Measurements from ENCODE around the gene TMEM169.
A peak's percentile ranks its signal among the peaks of the same experiment; 100 is the strongest.

The TMEM169 gene

DNA sequence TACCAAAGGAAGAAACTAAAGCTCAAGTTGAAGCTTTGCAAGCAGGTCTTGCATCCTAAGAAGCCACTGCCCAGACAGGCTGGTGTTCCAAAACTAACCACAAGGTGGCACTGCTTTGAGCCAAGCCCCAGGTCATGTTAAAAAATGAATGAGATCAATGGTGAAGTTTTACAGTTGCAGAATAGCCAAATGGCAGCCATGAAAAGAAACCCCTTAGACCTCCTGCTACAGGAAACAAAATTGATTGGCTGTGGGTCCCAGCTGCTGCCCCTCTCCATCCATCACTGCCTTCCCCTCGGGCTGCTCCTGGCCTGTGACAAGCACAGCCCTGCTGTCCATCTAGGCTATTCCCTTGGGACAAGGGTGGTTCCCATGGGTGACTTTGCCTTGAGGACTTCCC lies 47.7 kb upstream of the TMEM169 start:
- no peaks in the 10 kb centered on the region for H3K36me3 ChIP-seq (ENCODE audit: control insufficient read depth, low read length)
- no peaks in the 10 kb centered on the region for H3K9me3 ChIP-seq (ENCODE audit: control insufficient read depth, insufficient read depth, low read length)
- H3K9me2 ChIP-seq (replicated peaks; ENCODE audit: control insufficient read depth, low read length), result no peaks in the 10 kb centered on the region
- peaks cover 20% of the 10 kb centered on the region for H3K27me3 ChIP-seq (ENCODE audit: control insufficient read depth, low read length)
- H3K4me3 ChIP-seq (ENCODE audit: low read length), result no peak overlapping the region
- no peak overlapping the region for H3K4me2 ChIP-seq (ENCODE audit: low read length)
- no peak for TF ChIP-seq EZH2phosphoT487 (IDR thresholded peaks at IDR 0.05; ENCODE audit: borderline replicate concordance, low read length)
- TF ChIP-seq, protein P1, sequence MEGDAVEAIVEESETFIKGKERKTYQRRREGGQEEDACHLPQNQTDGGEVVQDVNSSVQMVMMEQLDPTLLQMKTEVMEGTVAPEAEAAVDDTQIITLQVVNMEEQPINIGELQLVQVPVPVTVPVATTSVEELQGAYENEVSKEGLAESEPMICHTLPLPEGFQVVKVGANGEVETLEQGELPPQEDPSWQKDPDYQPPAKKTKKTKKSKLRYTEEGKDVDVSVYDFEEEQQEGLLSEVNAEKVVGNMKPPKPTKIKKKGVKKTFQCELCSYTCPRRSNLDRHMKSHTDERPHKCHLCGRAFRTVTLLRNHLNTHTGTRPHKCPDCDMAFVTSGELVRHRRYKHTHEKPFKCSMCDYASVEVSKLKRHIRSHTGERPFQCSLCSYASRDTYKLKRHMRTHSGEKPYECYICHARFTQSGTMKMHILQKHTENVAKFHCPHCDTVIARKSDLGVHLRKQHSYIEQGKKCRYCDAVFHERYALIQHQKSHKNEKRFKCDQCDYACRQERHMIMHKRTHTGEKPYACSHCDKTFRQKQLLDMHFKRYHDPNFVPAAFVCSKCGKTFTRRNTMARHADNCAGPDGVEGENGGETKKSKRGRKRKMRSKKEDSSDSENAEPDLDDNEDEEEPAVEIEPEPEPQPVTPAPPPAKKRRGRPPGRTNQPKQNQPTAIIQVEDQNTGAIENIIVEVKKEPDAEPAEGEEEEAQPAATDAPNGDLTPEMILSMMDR (IDR thresholded peaks at IDR 0.05; ENCODE audit: low read depth, low read length, poor library complexity, severe bottlenecking), result peak; percentile 89
- no peaks in the 10 kb centered on the region for H4K20me1 ChIP-seq (ENCODE audit: control insufficient read depth, insufficient read depth, low read depth, low read length)
- H3K79me2 ChIP-seq (ENCODE audit: control insufficient read depth, low read length), result no peaks in the 10 kb centered on the region
- H3K4me1 ChIP-seq (ENCODE audit: control insufficient read depth, low read length), result no peaks in the 10 kb centered on the region
- no peaks in the 10 kb centered on the region for H3F3A ChIP-seq (ENCODE audit: control insufficient read depth, insufficient read depth)
- no peak overlapping the region for H3K27ac ChIP-seq (ENCODE audit: low read depth, low read length)

DNA sequence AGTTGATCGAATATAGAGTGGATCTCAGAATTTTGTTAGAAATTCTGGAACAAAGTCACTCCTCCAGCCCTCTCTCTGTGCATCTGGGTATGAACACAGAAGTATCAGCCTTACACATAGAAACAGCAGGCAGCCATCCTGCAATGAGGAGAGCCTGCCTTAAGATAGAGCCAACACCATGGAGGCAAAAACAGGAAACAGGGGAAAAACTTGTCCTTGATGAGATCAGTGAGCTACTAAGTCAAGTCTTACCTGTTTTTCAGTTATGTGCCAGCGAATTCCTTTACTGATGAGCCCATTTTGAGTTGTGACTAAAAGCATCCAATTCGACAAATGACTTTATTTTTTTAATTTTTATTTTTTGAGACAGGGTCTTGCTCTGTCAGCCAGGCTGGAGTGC lies 41.8 kb upstream of the TMEM169 start:
- H3K9me3 ChIP-seq (ENCODE audit: control insufficient read depth, insufficient read depth, low read length), result no peaks in the 10 kb centered on the region
- H3K4me1 ChIP-seq (ENCODE audit: control insufficient read depth, low read length), result no peaks in the 10 kb centered on the region
- no peak for TF ChIP-seq EZH2phosphoT487 (IDR thresholded peaks at IDR 0.05; ENCODE audit: borderline replicate concordance, low read length)
- TF ChIP-seq, protein P1 (IDR thresholded peaks at IDR 0.05; ENCODE audit: low read depth, low read length, poor library complexity, severe bottlenecking), result no peak
- H3K27ac ChIP-seq (ENCODE audit: low read depth, low read length), result no peak overlapping the region
- no peaks in the 10 kb centered on the region for H3F3A ChIP-seq (ENCODE audit: control insufficient read depth, insufficient read depth)
- H3K4me3 ChIP-seq (ENCODE audit: low read length), result no peak overlapping the region
- H3K9me2 ChIP-seq (replicated peaks; ENCODE audit: control insufficient read depth, low read length), result no peaks in the 10 kb centered on the region
- H3K27me3 ChIP-seq (ENCODE audit: control insufficient read depth, low read length), result 0 out of 2 replicates have a peak, but pooled peaks cover 2% of the 10 kb centered on the region
- H3K36me3 ChIP-seq (ENCODE audit: control insufficient read depth, low read length), result no peaks in the 10 kb centered on the region
- H3K4me2 ChIP-seq (ENCODE audit: low read length), result no peak overlapping the region
- no peaks in the 10 kb centered on the region for H3K79me2 ChIP-seq (ENCODE audit: control insufficient read depth, low read length)
- no peaks in the 10 kb centered on the region for H4K20me1 ChIP-seq (ENCODE audit: control insufficient read depth, insufficient read depth, low read depth, low read length)

DNA sequence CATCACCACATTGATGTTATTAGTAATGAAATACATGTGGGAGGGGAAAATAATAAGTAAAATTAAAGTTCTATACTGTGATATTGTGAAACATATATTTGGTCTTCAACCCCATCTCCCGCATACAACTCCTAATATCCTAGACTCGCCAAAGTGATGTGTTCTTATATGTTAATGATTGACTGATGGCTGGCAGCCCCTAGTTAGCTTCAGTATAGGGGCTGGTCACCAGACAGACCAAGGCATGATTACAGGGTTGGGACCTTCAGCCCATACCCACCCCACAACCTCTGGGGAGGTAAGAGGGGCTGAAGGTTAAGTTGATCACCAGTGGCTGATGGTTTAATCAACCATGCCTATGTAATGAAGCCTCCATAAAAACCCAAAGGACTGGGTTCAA lies 40.3 kb upstream of the TMEM169 start:
- no peaks in the 10 kb centered on the region for H3K79me2 ChIP-seq (ENCODE audit: control insufficient read depth, low read length)
- H3K27ac ChIP-seq (ENCODE audit: low read depth, low read length), result no peak overlapping the region
- H3K4me1 ChIP-seq (ENCODE audit: control insufficient read depth, low read length), result no peaks in the 10 kb centered on the region
- no peak for TF ChIP-seq EZH2phosphoT487 (IDR thresholded peaks at IDR 0.05; ENCODE audit: borderline replicate concordance, low read length)
- TF ChIP-seq, protein P1 (IDR thresholded peaks at IDR 0.05; ENCODE audit: low read depth, low read length, poor library complexity, severe bottlenecking), result no peak
- 0 out of 2 replicates have a peak, but pooled peaks cover 2% of the 10 kb centered on the region for H3K27me3 ChIP-seq (ENCODE audit: control insufficient read depth, low read length)
- H3K4me2 ChIP-seq (ENCODE audit: low read length), result no peak overlapping the region
- no peaks in the 10 kb centered on the region for H3F3A ChIP-seq (ENCODE audit: control insufficient read depth, insufficient read depth)
- H3K4me3 ChIP-seq (ENCODE audit: low read length), result no peak overlapping the region
- H4K20me1 ChIP-seq (ENCODE audit: control insufficient read depth, insufficient read depth, low read depth, low read length), result no peaks in the 10 kb centered on the region
- H3K36me3 ChIP-seq (ENCODE audit: control insufficient read depth, low read length), result no peaks in the 10 kb centered on the region
- H3K9me3 ChIP-seq (ENCODE audit: control insufficient read depth, insufficient read depth, low read length), result no peaks in the 10 kb centered on the region
- no peaks in the 10 kb centered on the region for H3K9me2 ChIP-seq (replicated peaks; ENCODE audit: control insufficient read depth, low read length)
